ENCODE results near the gene SOX6. TPM values are rescaled to one million over a fixed set of nuclear protein-coding genes. Genes with fewer than 3 reads are reported as not detected.

Gene SOX6
- total RNA-seq, 1 experiment from 2014 or later = 0.21 TPM

- ATAC-seq (no peak), DNase-seq (ENCODE audit: low read depth, low spot score) (no peak)
- ChIA-PET POLR2A (no interaction called here), CTCF (no interaction called here)
- intact Hi-C loops (cut with micrococcal nuclease; ENCODE audit: unreplicated experiment) (no loop called here), in situ Hi-C loops (cut with HindIII; ENCODE audit: low pct_unique_long_range_greater_than_20kb, low sequenced_read_pairs) (no loop called here)
- Histone ChIP-seq H3K27ac (ENCODE audit: low read length) (no peak overlapping the region), H3K36me3 (ENCODE audit: control insufficient read depth, insufficient read depth, low read length) (no peaks in the 10 kb centered on the region), H3K9me3 (ENCODE audit: control insufficient read depth, insufficient read depth, low read depth, low read length) (no peaks in the 10 kb centered on the region), H3K4me1 (ENCODE audit: control insufficient read depth, insufficient read depth, low read length) (no peaks in the 10 kb centered on the region), H3K27me3 (ENCODE audit: control insufficient read depth, insufficient read depth, low read length) (no peaks in the 10 kb centered on the region), H3K4me3 (ENCODE audit: low read depth in 2 of 2, low read length in 2 of 2) (no peak overlapping the region)
- TF ChIP-seq, protein P1, sequence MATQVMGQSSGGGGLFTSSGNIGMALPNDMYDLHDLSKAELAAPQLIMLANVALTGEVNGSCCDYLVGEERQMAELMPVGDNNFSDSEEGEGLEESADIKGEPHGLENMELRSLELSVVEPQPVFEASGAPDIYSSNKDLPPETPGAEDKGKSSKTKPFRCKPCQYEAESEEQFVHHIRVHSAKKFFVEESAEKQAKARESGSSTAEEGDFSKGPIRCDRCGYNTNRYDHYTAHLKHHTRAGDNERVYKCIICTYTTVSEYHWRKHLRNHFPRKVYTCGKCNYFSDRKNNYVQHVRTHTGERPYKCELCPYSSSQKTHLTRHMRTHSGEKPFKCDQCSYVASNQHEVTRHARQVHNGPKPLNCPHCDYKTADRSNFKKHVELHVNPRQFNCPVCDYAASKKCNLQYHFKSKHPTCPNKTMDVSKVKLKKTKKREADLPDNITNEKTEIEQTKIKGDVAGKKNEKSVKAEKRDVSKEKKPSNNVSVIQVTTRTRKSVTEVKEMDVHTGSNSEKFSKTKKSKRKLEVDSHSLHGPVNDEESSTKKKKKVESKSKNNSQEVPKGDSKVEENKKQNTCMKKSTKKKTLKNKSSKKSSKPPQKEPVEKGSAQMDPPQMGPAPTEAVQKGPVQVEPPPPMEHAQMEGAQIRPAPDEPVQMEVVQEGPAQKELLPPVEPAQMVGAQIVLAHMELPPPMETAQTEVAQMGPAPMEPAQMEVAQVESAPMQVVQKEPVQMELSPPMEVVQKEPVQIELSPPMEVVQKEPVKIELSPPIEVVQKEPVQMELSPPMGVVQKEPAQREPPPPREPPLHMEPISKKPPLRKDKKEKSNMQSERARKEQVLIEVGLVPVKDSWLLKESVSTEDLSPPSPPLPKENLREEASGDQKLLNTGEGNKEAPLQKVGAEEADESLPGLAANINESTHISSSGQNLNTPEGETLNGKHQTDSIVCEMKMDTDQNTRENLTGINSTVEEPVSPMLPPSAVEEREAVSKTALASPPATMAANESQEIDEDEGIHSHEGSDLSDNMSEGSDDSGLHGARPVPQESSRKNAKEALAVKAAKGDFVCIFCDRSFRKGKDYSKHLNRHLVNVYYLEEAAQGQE (IDR thresholded peaks at IDR 0.05; ENCODE audit: insufficient read depth in 1 of 2, low read depth in 2 of 2, low read length in 1 of 2) = no peak
- TF ChIP-seq POLR2AphosphoS5 (IDR thresholded peaks at IDR 0.05; ENCODE audit: low read depth, low read length) (no peak), SIN3A (IDR thresholded peaks at IDR 0.05; ENCODE audit: borderline replicate concordance, insufficient read depth, low read depth, low read length) (no peak), TCF7L2 (IDR thresholded peaks at IDR 0.05; ENCODE audit: low read depth, low read length) (no peak)
- BruUV-seq (replicated peaks) = no TSS peak
Observed at GRCh38 chr11:16266021-16266420, 90.3 kb downstream of the SOX6 start.

GRCh38 chr11:16265022-16265421 lies 91.3 kb downstream of the SOX6 start:
- in situ Hi-C loops (cut with HindIII; ENCODE audit: low pct_unique_long_range_greater_than_20kb, low sequenced_read_pairs) (no loop called here), intact Hi-C loops (cut with micrococcal nuclease; ENCODE audit: unreplicated experiment) (no loop called here)
- no TSS peak for BruUV-seq (replicated peaks)
- no peaks in the 10 kb centered on the region for H3K4me1 ChIP-seq (ENCODE audit: control insufficient read depth, insufficient read depth, low read length)
- no peaks in the 10 kb centered on the region for H3K27me3 ChIP-seq (ENCODE audit: control insufficient read depth, insufficient read depth, low read length)
- H3K9me3 ChIP-seq (ENCODE audit: control insufficient read depth, insufficient read depth, low read depth, low read length) = no peaks in the 10 kb centered on the region
- no peaks in the 10 kb centered on the region for H3K36me3 ChIP-seq (ENCODE audit: control insufficient read depth, insufficient read depth, low read length)
- no peak overlapping the region for H3K27ac ChIP-seq (ENCODE audit: low read length)
- ChIA-PET CTCF (no interaction called here), POLR2A (no interaction called here)
- no peak overlapping the region for H3K4me3 ChIP-seq (ENCODE audit: low read depth in 2 of 2, low read length in 2 of 2)
- TF ChIP-seq SIN3A (IDR thresholded peaks at IDR 0.05; ENCODE audit: borderline replicate concordance, insufficient read depth, low read depth, low read length) = no peak
- no peak for TF ChIP-seq TCF7L2 (IDR thresholded peaks at IDR 0.05; ENCODE audit: low read depth, low read length)
- TF ChIP-seq, protein P2, sequence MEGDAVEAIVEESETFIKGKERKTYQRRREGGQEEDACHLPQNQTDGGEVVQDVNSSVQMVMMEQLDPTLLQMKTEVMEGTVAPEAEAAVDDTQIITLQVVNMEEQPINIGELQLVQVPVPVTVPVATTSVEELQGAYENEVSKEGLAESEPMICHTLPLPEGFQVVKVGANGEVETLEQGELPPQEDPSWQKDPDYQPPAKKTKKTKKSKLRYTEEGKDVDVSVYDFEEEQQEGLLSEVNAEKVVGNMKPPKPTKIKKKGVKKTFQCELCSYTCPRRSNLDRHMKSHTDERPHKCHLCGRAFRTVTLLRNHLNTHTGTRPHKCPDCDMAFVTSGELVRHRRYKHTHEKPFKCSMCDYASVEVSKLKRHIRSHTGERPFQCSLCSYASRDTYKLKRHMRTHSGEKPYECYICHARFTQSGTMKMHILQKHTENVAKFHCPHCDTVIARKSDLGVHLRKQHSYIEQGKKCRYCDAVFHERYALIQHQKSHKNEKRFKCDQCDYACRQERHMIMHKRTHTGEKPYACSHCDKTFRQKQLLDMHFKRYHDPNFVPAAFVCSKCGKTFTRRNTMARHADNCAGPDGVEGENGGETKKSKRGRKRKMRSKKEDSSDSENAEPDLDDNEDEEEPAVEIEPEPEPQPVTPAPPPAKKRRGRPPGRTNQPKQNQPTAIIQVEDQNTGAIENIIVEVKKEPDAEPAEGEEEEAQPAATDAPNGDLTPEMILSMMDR (IDR thresholded peaks at IDR 0.05) = no peak
- TF ChIP-seq, protein P1 (IDR thresholded peaks at IDR 0.05; ENCODE audit: insufficient read depth in 1 of 2, low read depth in 2 of 2, low read length in 1 of 2) = no peak
- TF ChIP-seq POLR2AphosphoS5 (IDR thresholded peaks at IDR 0.05; ENCODE audit: low read depth, low read length) = no peak
- DNase-seq (ENCODE audit: low read depth, low spot score) (no peak), ATAC-seq (no peak)
